H1 (cell line): ENCODE measurements around the gene RRAGC. TPM values are rescaled to one million over a fixed set of nuclear protein-coding genes. Genes with fewer than 3 reads are reported as not detected.

Source experiments
- CTCF ChIA-PET: fragments of 300-600 bp; sonication (Branson Sonifier 250); formaldehyde crosslinking; loops from one replicate; lab custom pipeline; 2021; ENCODE audit not compliant: partially characterized antibody; lab: Charles Lee
- POLR2A ChIA-PET: fragments of 300-600 bp; sonication (Branson Sonifier 250); formaldehyde crosslinking; loops from one replicate; lab custom pipeline; 2021; ENCODE audit warnings: inconsistent platforms; ENCODE audit not compliant: partially characterized antibody; lab: Charles Lee
- DNase-seq, 2 experiments: peaks; one replicate each; pipeline versions ENCODE4 v3.0.0 to v3.0.0-alpha.2; 2010 to 2022; ENCODE audit warnings: low spot score in 2 of 2, low read depth in 1 of 2, mixed read lengths in 1 of 2
- FAIRE-seq: peaks from 2 replicates; lab custom pipeline; 2011; peaks lifted over from hg19 to GRCh38; lab: Jason Lieb, UNC
- H2AFZ ChIP-seq: 2 replicates; pipeline ENCODE4 v1.8.1; 2012; ENCODE audit warnings: low read length, inconsistent platforms
- H2AK5ac ChIP-seq: 2 replicates; pipeline ENCODE4 v1.6.1; 2013; ENCODE audit warnings: low read depth, low read length
- H2BK120ac ChIP-seq: replicated peaks from 2 replicates; pipeline ENCODE3; 2013; ENCODE audit warnings: low read depth, low read length, inconsistent platforms
- H2BK12ac ChIP-seq: 2 replicates; pipeline ENCODE4 v1.6.1; 2013; ENCODE audit warnings: low read depth, low read length
- H2BK15ac ChIP-seq: 2 replicates; pipeline ENCODE4 v1.6.1; 2013; ENCODE audit warnings: low read length
- H2BK20ac ChIP-seq: 2 replicates; pipeline ENCODE4 v1.6.1; 2013; ENCODE audit warnings: low read length
- H2BK5ac ChIP-seq: 2 replicates; pipeline ENCODE4 v1.6.1; 2013; ENCODE audit warnings: low read depth, low read length
- H3K14ac ChIP-seq: 2 replicates; pipeline ENCODE4 v1.6.1; 2013; ENCODE audit warnings: inconsistent platforms; ENCODE audit not compliant: insufficient read length
- H3K18ac ChIP-seq: 2 replicates; pipeline ENCODE4 v1.6.1; 2013; ENCODE audit warnings: low read length; ENCODE audit errors: extremely low read depth
- H3K23ac ChIP-seq: 2 replicates; pipeline ENCODE4 v1.6.1; 2013; ENCODE audit warnings: inconsistent platforms; ENCODE audit not compliant: insufficient read length
- H3K23me2 ChIP-seq: 2 replicates; pipeline ENCODE4 v1.6.1; 2013; ENCODE audit warnings: low read depth, low read length
- H3K27ac ChIP-seq: 2 replicates; pipeline ENCODE4 v1.6.1; 2011; ENCODE audit warnings: low read depth, low read length, inconsistent platforms
- H3K27me3 ChIP-seq, 4 experiments: replicated peaks in 1 of 4; 1 replicate in 1 of 4; 2 replicates in 3 of 4; pipeline versions ENCODE4 v1.6.1 to v1.8.1; 2011 to 2013; ENCODE audit warnings: low read length in 3 of 4, mild to moderate bottlenecking in 3 of 4, inconsistent platforms in 2 of 4, mixed read lengths in 2 of 4, moderate library complexity in 1 of 4; ENCODE audit not compliant: control insufficient read depth in 3 of 4, insufficient read depth in 3 of 4; ENCODE audit errors: extremely low read depth in 1 of 4
- H3K36me3 ChIP-seq, 4 experiments: 2 replicates each; pipeline versions ENCODE4 v1.6.1 to v1.8.1; 2011 to 2013; ENCODE audit warnings: mild to moderate bottlenecking in 4 of 4, low read length in 3 of 4, moderate library complexity in 2 of 4, control low read depth in 1 of 4, inconsistent platforms in 1 of 4; ENCODE audit not compliant: insufficient read depth in 4 of 4, control insufficient read depth in 2 of 4
- H3K4ac ChIP-seq: replicated peaks from 2 replicates; pipeline ENCODE3; 2013; ENCODE audit warnings: low read length, low read depth, mixed read lengths, inconsistent platforms; ENCODE audit not compliant: insufficient read length
- H3K4me1 ChIP-seq, 4 experiments: replicated peaks in 1 of 4; 1 replicate in 1 of 4; 2 replicates in 3 of 4; pipeline versions ENCODE4 v1.6.1 to v1.8.1; 2011 to 2013; ENCODE audit warnings: low read length in 3 of 4, inconsistent platforms in 2 of 4, mixed read lengths in 1 of 4; ENCODE audit not compliant: insufficient read depth in 4 of 4, control insufficient read depth in 3 of 4
- H3K4me2 ChIP-seq, 2 experiments: 2 replicates each; pipeline versions ENCODE4 v1.6.1 to v1.8.1; 2011 to 2013; ENCODE audit warnings: low read depth in 2 of 2, low read length in 2 of 2, control low read depth in 1 of 2, inconsistent platforms in 1 of 2, mild to moderate bottlenecking in 1 of 2; ENCODE audit not compliant: insufficient read depth in 1 of 2
- H3K4me3 ChIP-seq, 4 experiments: fragments of 200-600, 300-600 bp in 1 of 4; sonication (generic), shearing (Covaris generic), sonication (Bioruptor Twin) in 1 of 4; 2 replicates each; pipeline versions ENCODE4 v1.5.1 to v1.8.1; 2011 to 2016; ENCODE audit warnings: low read length in 4 of 4, low read depth in 3 of 4, control low read depth in 2 of 4, inconsistent platforms in 2 of 4, mild to moderate bottlenecking in 2 of 4, mixed read lengths in 1 of 4, moderate library complexity in 1 of 4; ENCODE audit not compliant: insufficient read depth in 2 of 4; ENCODE audit errors: extremely low read depth in 1 of 4
- H3K56ac ChIP-seq: replicated peaks from 2 replicates; pipeline ENCODE3; 2013; ENCODE audit warnings: low read depth, mild to moderate bottlenecking, mixed read lengths, low read length, inconsistent platforms; ENCODE audit not compliant: insufficient read length
- H3K79me1 ChIP-seq: 2 replicates; pipeline ENCODE4 v1.6.1; 2013; ENCODE audit warnings: low read depth, low read length, control low read depth
- H3K79me2 ChIP-seq, 2 experiments: 2 replicates each; pipeline versions ENCODE4 v1.6.1 to v1.8.1; 2012 to 2013; ENCODE audit warnings: low read length in 2 of 2, mild to moderate bottlenecking in 2 of 2, inconsistent platforms in 1 of 2; ENCODE audit not compliant: insufficient read depth in 2 of 2, control insufficient read depth in 1 of 2
- H3K9ac ChIP-seq, 4 experiments: replicated peaks in 1 of 4; 1 replicate in 1 of 4; 2 replicates in 3 of 4; pipeline versions ENCODE4 v1.6.1 to v1.8.1; 2011 to 2013; ENCODE audit warnings: low read depth in 3 of 4, low read length in 3 of 4, control low read depth in 2 of 4, mild to moderate bottlenecking in 2 of 4, moderate library complexity in 2 of 4, inconsistent platforms in 1 of 4; ENCODE audit errors: extremely low read depth in 1 of 4
- H3K9me3 ChIP-seq, 2 experiments: 2 replicates each; pipeline versions ENCODE4 v1.6.1 to v1.8.1; 2012 to 2013; ENCODE audit warnings: mild to moderate bottlenecking in 2 of 2, moderate library complexity in 2 of 2, control low read depth in 1 of 2, inconsistent platforms in 1 of 2, low read depth in 1 of 2, low read length in 1 of 2, mixed read lengths in 1 of 2; ENCODE audit not compliant: insufficient read depth in 2 of 2
- H4K20me1 ChIP-seq, 2 experiments: replicated peaks in 1 of 2; 2 replicates each; pipeline versions ENCODE3 to v1.8.1; 2011 to 2013; ENCODE audit warnings: inconsistent platforms in 2 of 2, low read length in 2 of 2, mild to moderate bottlenecking in 1 of 2; ENCODE audit not compliant: insufficient read depth in 2 of 2, control insufficient read depth in 1 of 2
- H4K5ac ChIP-seq: 2 replicates; pipeline ENCODE4 v1.6.1; 2013; ENCODE audit warnings: low read length, low read depth, mixed read lengths, inconsistent platforms; ENCODE audit not compliant: insufficient read length
- H4K8ac ChIP-seq: 2 replicates; pipeline ENCODE4 v1.8.0; 2013; ENCODE audit warnings: mild to moderate bottlenecking, moderate library complexity, low read length, inconsistent platforms; ENCODE audit not compliant: insufficient read depth; ENCODE audit errors: extremely low read depth
- H4K91ac ChIP-seq: replicated peaks from 2 replicates; pipeline ENCODE3; 2013; ENCODE audit warnings: low read length, mixed read lengths, inconsistent platforms; ENCODE audit not compliant: insufficient read length
- JUND ChIP-seq: IDR thresholded peaks from 2 replicates; pipeline ENCODE4 v1.6.1; 2011; ENCODE audit warnings: mild to moderate bottlenecking, improper control_type of control experiment, low read length
- KDM5A ChIP-seq: fragments of 200-600 bp; IDR thresholded peaks from 2 replicates; pipeline ENCODE4 v1.7.1; 2012; ENCODE audit warnings: mild to moderate bottlenecking, low read length, inconsistent platforms, mixed read lengths
- SP1 ChIP-seq: IDR thresholded peaks from 2 replicates; pipeline ENCODE4 v1.6.1; 2011; ENCODE audit warnings: low read depth, low read length
- WGBS, 2 experiments: shearing (Covaris generic) in 1 of 2; methylation state at CpG; one replicate each; pipeline versions ENCODE4 v1.1.6 to v1.1.7; 2013 to 2015; ENCODE audit warnings: low lambda C conversion rate in 2 of 2, mixed read lengths in 2 of 2, inconsistent platforms in 1 of 2, low coverage in 1 of 2, missing lambda C conversion rate in 1 of 2; ENCODE audit not compliant: insufficient replicate concordance in 2 of 2, insufficient coverage in 1 of 2, insufficient read length in 1 of 2; ENCODE audit errors: extremely low coverage in 1 of 2, missing lambda C conversion rate in 1 of 2; 5-methylcytosine and 5-hydroxymethylcytosine counted together
- polyA plus RNA-seq, 7 experiments: library from polyadenylated mRNA; depleted of rRNA in 3 of 7; stranded (reverse) in 5 of 7; unstranded in 2 of 7; fragments of >200 nt in 5 of 7; fragments of 200-250 nt in 2 of 7; gene quantifications; 1 replicate in 5 of 7; 2 replicates in 1 of 7; 4 replicates in 1 of 7; pipeline versions ENCODE4 v1.2.1 to v1.2.3, GENCODE V29; 2011 to 2013; ENCODE audit warnings: missing spikeins in 2 of 7, mixed read lengths in 2 of 7
- total RNA-seq: library from RNA; stranded (reverse); fragmentation: NEBNext Ultra II Directional; extraction: Animal tissue kit (Norgen Biotek cat#: 25700); gene quantifications from 2 replicates; pipeline ENCODE4 v1.2.1, GENCODE V29; 2021
- TF ChIP-seq, protein P1 (sequence below), 3 experiments: IDR thresholded peaks; 1 replicate in 2 of 3; 2 replicates in 1 of 3; pipeline versions ENCODE4 v1.5.1 to v1.6.1; 2011; ENCODE audit warnings: low read length in 3 of 3, mild to moderate bottlenecking in 3 of 3, inconsistent platforms in 2 of 3, low read depth in 1 of 3, moderate library complexity in 1 of 3; ENCODE audit not compliant: insufficient read depth in 1 of 3; ENCODE audit errors: control extremely low read depth in 1 of 3

Gene RRAGC
- total and polyA plus RNA-seq, 2 of the 8 experiments (the other 6 are each of a cell fraction or from before 2014, with no cell fraction given): 12.0 to 16.5 TPM

GRCh38 chr1:38815903-38816627, 43.5 kb downstream of the RRAGC start:
- Histone ChIP-seq H3K79me1 (no peaks in the 10 kb centered on the region), H2AK5ac (no peak overlapping the region), H4K8ac (no peak overlapping the region), H2BK15ac (peak overlapping the region; percentile 81; the same call in 1 of the 2 replicates), H3K4me3 (no peak overlapping the region), H2BK12ac (peak overlapping the region; percentile 75; the same call in 1 of the 2 replicates), H3K9me3 (peaks cover 0 to 4% of the 10 kb centered on the region in 2 experiments; a peak in 2 of 4 replicates), H2BK120ac (no peak overlapping the region), H3K79me2 (no peaks in the 10 kb centered on the region), H3K18ac (0 out of 2 replicates have a peak overlapping the region, but pooled peaks have one; percentile 32), H2BK5ac (0 out of 2 replicates have a peak overlapping the region, but pooled peaks have one; percentile 52), H3K9ac (no peak overlapping the region), H3K56ac (no peak overlapping the region), H3K36me3 (no peaks in the 10 kb centered on the region), H3K4ac (no peak overlapping the region), H4K20me1 (no peaks in the 10 kb centered on the region), H2AFZ (no peak overlapping the region), H4K91ac (no peak overlapping the region), H3K4me1 (peaks cover 2 to 6% (median 3%) of the 10 kb centered on the region in 4 experiments; a peak in 4 of 7 replicates), H3K23ac (no peak overlapping the region), H3K27me3 (peaks cover 6 to 43% (median 26%) of the 10 kb centered on the region in 4 experiments), H3K14ac (no peak overlapping the region), H3K23me2 (peaks cover 4% of the 10 kb centered on the region; the same call in 1 of the 2 replicates), H4K5ac (no peak overlapping the region), H3K4me2 (peak overlapping the region in 1 of 2 experiments; percentile 34; a peak in 2 of 4 replicates), H3K27ac (no peak overlapping the region), H2BK20ac (no peak overlapping the region)
- DNase-seq (no peak), FAIRE-seq (no peak)
- 65% methylated on average over 35 of the region's 36 CpGs; no CpG with 5 or more reads in 1 of the 2 experiments for WGBS, 2 experiments
- TF ChIP-seq SP1 (no peak), JUND (no peak), KDM5A (no peak)
- TF ChIP-seq, protein P1, sequence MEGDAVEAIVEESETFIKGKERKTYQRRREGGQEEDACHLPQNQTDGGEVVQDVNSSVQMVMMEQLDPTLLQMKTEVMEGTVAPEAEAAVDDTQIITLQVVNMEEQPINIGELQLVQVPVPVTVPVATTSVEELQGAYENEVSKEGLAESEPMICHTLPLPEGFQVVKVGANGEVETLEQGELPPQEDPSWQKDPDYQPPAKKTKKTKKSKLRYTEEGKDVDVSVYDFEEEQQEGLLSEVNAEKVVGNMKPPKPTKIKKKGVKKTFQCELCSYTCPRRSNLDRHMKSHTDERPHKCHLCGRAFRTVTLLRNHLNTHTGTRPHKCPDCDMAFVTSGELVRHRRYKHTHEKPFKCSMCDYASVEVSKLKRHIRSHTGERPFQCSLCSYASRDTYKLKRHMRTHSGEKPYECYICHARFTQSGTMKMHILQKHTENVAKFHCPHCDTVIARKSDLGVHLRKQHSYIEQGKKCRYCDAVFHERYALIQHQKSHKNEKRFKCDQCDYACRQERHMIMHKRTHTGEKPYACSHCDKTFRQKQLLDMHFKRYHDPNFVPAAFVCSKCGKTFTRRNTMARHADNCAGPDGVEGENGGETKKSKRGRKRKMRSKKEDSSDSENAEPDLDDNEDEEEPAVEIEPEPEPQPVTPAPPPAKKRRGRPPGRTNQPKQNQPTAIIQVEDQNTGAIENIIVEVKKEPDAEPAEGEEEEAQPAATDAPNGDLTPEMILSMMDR (IDR thresholded peaks at IDR 0.05; ENCODE audit: control extremely low read depth in 1 of 3, insufficient read depth in 1 of 3, low read depth in 1 of 3, low read length in 3 of 3): peak in 1 of 3 experiments; percentile 5; a peak in 1 of 4 replicates
- ChIA-PET CTCF (interaction anchor here (1.1 to 3.1 kb wide), 6 partner anchors 8 to 744 kb away, joined by 3 to 13 read pairs (median 4); no protein-coding TSS in a partner anchor), POLR2A (interaction anchor here (1.0 kb wide), 1 partner anchor 14 kb away, joined by 4 read pairs; no protein-coding TSS in a partner anchor)
